NCI-H345 (cell line): Measurements from ENCODE around the gene PEX16.
"Not testable (repeated sequence)": the region's sequence is repeated elsewhere in the genome, so short reads cannot be mapped to it uniquely, and the experiment has no call there.

Experiments used
- DNase-seq: peaks from one replicate; lab custom pipeline; 2025; lab: John Stamatoyannopoulos, UW

The PEX16 gene

GRCh38 chr11:45918331-45918941 lies 759 bp upstream of the PEX16 start:
- peak; percentile 80 for DNase-seq

GRCh38 chr11:45917286-45917622 lies 423 bp downstream of the PEX16 start:
- no peak for DNase-seq

- no peak for DNase-seq
Measured at GRCh38 chr11:45915446-45915845, 2.2 kb downstream of the PEX16 start.

DNA sequence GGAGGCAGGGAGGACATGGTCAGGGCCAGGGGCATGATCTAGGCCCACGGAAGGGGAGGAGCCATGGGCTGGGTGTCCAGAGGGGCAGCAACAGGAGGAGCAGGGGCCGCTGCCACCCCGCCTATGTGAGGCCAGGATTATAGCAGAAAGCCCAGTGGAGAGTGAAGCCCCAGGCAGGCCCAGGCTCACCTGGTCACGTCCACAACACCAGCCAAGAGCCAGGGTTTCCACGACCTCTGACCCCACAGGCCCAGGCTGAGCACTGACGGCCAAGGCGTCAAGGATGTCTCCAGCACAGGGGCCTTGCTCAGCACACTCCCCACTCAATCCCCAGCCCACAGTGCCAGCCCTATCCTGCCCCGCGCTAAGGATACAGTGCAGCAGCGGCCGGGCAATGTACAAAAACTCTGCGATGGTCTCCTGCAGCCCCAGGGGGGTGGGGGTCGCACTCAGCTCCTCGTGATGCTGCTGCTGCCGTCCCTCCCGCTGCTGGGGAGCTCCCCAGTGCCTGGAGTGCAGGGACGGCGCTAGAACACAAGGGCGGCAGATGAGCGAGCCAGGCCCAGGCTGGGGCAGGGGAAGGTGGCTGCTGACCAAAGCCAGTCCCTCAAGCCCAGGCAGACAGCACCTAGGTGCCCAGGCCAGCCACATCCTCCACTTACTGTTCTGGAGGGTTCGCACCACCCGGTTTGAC lies 3.6 kb downstream of the PEX16 start:
- no peak for DNase-seq

DNA sequence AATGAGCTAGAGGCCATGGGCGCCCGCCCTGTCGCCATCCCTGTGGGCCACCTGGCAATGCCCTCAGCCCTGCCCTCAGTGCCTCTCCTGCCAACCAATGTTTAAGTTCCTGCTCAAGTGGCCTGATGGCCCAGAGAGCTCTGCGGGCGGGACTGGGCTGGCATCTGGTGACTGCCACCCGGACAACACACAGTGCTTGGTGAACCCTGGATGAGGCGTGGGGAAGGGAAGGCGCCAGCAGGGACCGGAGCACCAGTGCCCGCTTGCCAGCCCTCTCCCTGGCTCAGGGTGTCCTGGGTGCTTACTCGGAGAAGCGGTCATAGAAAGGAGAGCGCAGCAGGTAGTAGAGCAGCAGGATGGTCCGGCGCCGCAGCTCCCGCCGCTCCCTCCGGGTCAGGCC lies 4.2 kb downstream of the PEX16 start:
- no peak for DNase-seq

GRCh38 chr11:45910623-45911022 lies 7.1 kb downstream of the PEX16 start:
- no peak for DNase-seq

- DNase-seq = no peak
Measured at GRCh38 chr11:45909594-45910475, 7.8 kb downstream of the PEX16 start.

GRCh38 chr11:45907911-45908370 lies 9.7 kb downstream of the PEX16 start:
- DNase-seq = no peak

- DNase-seq = no peak
Measured at GRCh38 chr11:45906965-45907611, 10.6 kb downstream of the PEX16 start, which contains the start of gene FREY1. TSS of gene FREY1 (minus strand) at chr11:45907271. CDS start at chr11:45907245, 26 bp downstream.

- no peak for DNase-seq
Measured at GRCh38 chr11:45906096-45906682, 11.5 kb downstream of the PEX16 start.

DNA sequence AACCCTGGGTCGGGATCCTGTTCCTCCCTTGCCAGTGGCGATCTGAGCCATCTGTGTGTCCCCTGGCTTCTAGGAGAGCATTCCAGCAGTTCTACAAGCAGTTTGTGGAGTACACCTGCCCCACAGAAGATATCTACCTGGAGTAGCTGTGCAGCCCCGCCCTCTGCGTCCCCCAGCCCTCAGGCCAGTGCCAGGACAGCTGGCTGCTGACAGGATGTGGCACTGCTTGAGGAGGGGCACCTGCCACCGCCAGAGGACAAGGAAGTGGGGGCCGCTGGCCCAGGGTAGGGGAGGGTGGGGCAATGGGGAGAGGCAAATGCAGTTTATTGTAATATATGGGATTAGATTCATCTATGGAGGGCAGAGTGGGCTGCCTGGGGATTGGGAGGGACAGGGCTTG lies 12.1 kb downstream of the PEX16 start:
- DNase-seq = not testable (repeated sequence)

GRCh38 chr11:45905095-45905494 lies 12.6 kb downstream of the PEX16 start:
- DNase-seq = no peak

DNA sequence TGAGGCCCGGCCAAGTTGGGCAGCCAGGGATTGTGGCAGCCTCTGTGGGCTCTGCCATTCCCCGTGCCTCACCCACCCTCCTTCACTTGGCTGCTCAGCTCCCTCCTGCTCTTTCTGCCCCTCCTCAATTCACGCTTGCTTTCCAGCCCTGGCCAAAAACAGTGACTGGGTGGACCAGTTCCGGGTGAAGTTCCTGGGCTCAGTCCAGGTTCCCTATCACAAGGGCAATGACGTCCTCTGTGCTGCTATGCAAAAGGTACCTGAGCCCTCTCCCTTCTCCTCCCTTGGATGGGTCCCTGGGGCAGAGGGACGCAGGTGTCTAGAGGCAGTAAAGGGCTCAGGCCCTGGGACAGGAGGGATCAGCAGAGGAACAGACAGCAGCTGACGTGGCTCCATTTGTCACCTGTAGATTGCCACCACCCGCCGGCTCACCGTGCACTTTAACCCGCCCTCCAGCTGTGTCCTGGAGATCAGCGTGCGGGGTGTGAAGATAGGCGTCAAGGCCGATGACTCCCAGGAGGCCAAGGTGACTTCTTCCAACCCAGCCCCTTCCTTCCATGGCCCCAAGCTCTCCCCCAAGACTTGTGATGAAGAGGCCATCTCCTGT lies 13.3 kb downstream of the PEX16 start:
- DNase-seq = no peak

DNA sequence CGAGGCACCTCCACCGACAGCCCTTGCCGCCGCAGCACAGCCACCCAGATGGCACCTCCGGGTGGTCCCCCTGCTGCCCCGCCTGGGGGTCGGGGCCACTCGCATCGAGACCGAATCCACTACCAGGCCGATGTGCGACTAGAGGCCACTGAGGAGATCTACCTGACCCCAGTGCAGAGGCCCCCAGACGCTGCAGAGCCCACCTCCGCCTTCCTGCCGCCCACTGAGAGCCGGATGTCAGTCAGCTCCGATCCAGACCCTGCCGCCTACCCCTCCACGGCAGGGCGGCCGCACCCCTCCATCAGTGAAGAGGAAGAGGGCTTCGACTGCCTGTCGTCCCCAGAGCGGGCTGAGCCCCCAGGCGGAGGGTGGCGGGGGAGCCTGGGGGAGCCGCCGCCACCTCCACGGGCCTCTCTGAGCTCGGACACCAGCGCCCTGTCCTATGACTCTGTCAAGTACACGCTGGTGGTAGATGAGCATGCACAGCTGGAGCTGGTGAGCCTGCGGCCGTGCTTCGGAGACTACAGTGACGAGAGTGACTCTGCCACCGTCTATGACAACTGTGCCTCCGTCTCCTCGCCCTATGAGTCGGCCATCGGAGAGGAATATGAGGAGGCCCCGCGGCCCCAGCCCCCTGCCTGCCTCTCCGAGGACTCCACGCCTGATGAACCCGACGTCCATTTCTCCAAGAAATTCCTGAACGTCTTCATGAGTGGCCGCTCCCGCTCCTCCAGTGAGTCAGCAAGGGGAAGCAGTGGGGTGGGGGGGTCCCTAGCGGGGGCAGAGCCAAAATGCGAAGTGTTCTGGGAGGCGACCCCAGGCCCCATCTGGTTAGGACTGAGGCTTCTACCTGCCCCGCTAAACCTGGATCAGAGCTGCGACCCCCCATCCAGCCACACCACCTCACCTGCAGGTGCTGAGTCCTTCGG lies 15.0 kb downstream of the PEX16 start:
- no peak for DNase-seq

- no peak for DNase-seq
Measured at GRCh38 chr11:45901626-45902025, 16.1 kb downstream of the PEX16 start.

DNA sequence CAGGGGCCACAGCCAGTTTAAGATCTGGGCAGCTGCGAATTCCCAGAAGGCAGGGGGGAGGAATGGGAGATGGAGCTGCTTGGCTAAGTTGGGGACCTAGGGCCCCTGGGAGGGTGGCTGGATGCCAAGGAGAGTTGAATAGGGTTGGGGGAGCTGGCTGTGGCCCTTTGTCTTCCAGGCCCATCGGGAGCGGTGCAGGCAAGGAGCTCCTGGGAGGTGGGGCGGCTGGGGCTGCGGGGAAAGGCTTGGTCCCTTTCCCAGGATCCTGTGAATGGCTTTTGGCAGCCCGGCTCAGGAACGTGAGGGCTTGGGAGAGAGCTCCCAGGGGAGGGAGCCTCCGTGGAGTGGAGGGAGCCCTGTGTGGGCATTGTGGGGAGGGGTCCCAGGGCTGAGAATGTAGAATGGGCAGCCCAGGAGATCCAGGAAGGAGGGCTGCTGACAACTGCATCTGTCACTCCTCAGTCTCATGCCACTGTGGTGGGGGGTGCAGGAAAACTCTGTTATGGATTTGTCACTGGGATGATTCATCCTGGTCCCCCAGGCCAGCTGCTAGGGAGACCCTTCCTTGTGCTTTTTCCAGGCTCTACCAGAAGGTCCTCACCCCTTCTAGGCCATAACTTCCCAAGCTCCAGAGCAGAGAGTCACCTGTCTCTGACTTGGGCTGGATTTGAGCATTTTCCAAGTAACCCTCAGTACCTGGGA lies 16.6 kb downstream of the PEX16 start:
- DNase-seq = no peak

- DNase-seq = not testable (repeated sequence)
Measured at GRCh38 chr11:45900175-45900800, 17.4 kb downstream of the PEX16 start.

DNA sequence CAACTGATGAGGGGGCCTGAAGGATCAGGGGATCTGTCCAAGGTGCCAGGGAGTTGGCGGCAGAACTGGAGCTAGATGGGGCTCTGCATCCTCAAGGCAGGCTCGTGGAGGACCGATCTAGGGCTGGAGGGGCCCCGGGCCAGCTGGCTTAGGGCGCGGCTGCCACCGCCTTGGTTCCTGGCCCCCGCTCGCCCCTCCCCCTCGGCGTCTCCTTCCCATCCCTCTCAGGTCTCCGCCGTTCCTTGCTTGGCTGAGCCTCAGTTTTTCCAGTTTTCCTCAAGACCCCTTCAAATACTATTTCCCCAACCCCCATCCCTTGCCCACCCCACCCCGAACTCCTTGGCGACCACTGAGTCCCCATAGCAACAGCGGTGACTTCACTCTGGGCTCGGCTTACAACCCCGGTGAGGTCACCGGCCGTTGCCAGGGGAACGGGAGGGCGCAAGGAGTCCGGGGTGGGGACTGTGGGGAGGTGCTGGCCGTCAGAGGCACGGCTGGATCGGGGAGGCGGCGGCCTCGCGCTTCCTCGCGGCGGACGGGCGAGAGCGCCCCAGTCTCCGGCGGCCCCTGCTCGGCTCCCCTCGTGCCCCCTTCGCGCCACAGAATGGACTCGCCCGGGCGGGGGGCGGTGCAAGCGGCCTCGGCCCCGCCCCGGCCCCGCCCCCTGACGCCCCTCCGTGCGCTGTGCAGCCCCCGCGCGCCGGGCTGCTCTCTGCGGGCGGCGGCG lies 18.1 kb downstream of the PEX16 start:
- peak; percentile 84 for DNase-seq

DNA sequence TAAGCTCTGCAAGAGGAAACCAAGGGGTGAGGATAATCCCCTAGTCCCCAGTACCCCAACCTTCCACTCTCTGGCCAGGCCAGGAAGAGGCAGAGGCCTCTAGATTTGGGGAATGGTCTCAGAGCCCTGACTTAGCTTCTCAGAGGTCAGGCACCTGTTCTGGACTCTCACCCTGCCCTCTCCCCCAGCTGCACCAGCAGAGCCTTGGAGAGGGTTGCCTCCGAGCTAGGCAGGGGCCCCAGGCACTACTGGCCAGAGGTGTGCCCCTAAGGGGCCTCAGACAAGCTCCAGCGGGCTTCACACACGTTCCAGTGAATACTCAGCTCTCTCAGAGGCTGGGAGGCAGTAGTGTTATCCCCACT lies 18.6 kb downstream of the PEX16 start:
- no peak for DNase-seq
